HG03571 (cell line): ENCODE data around the gene ZPR1.
"Not testable (repeated sequence)": the region's sequence is repeated elsewhere in the genome, so short reads cannot be mapped to it uniquely, and the experiment has no call there.

ENCODE experiments used
- ATAC-seq: cut with Tn5 transposase; IDR thresholded peaks from one replicate; pipeline ENCODE4 v1.9.1; 2021; ENCODE audit not compliant: unreplicated experiment

Gene ZPR1

GRCh38 chr11:116762132-116762531 is 25.7 kb downstream of the ZPR1 start:
- no peak for ATAC-seq

- not testable (repeated sequence) for ATAC-seq
These were observed 31.8 kb downstream of the ZPR1 start for GRCh38 chr11:116756044-116756443.

GRCh38 chr11:116750070-116750718 is 37.6 kb downstream of the ZPR1 start:
- ATAC-seq: no peak

GRCh38 chr11:116742104-116742503 is 45.7 kb downstream of the ZPR1 start:
- no peak for ATAC-seq

- ATAC-seq: no peak
These were observed 47.1 kb downstream of the ZPR1 start for GRCh38 chr11:116740741-116741140.

GRCh38 chr11:116738975-116739374 is 48.8 kb downstream of the ZPR1 start:
- no peak for ATAC-seq

- no peak for ATAC-seq
These were observed 51.1 kb downstream of the ZPR1 start for GRCh38 chr11:116736763-116737162.

- ATAC-seq: no peak
These were observed 53.8 kb downstream of the ZPR1 start for GRCh38 chr11:116733969-116734508.

GRCh38 chr11:116733043-116733755 is 54.6 kb downstream of the ZPR1 start:
- ATAC-seq: no peak

GRCh38 chr11:116732271-116733042 is 55.4 kb downstream of the ZPR1 start:
- ATAC-seq: no peak

- no peak for ATAC-seq
These were observed 56.0 kb downstream of the ZPR1 start for GRCh38 chr11:116731821-116732220.

GRCh38 chr11:116731097-116731761 is 56.6 kb downstream of the ZPR1 start:
- ATAC-seq: no peak

- no peak for ATAC-seq
These were observed 57.2 kb downstream of the ZPR1 start for GRCh38 chr11:116730601-116731000.

- no peak for ATAC-seq
These were observed 57.6 kb downstream of the ZPR1 start for GRCh38 chr11:116730241-116730561.

- ATAC-seq: no peak
These were observed 58.2 kb downstream of the ZPR1 start for GRCh38 chr11:116729501-116730240.

- no peak for ATAC-seq
These were observed 59.8 kb downstream of the ZPR1 start for GRCh38 chr11:116727990-116728389.

GRCh38 chr11:116725434-116726221 is 62.2 kb downstream of the ZPR1 start:
- ATAC-seq: no peak

- ATAC-seq: no peak
These were observed 63.0 kb downstream of the ZPR1 start for GRCh38 chr11:116724813-116725212.
